ENCODE measurements around the gene OR10AD1. TPM values are rescaled to one million over a fixed set of nuclear protein-coding genes. Genes with fewer than 3 reads are reported as not detected.
A peak's percentile ranks its signal among the peaks of the same experiment; 100 is the strongest.

Gene OR10AD1
- polyA plus RNA-seq, 1 of the 3 experiments (the other 2 are of a cell fraction), result not detected

DNA sequence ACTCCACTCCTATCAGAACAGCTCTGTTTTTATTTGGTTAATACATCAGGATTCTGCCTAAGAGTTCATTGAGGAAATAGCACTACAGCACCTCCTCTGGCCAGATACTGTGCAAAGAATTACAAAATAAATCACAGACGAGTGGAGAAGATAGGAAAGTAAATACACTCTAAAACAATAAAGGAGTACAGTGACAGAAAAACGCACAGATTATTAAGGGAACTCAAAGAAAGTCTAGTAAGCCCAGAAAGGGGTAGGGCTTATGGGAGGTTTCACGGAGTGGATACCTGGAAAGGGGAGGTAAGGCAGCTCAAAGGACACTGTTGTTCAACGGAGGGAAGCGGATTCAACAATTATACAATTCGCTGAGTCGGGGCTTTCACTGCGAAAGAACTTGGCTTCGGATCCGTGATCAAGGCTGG, 5.5 kb downstream of the OR10AD1 start:
- no peaks in the 10 kb centered on the region for H3K27me3 ChIP-seq (ENCODE audit: insufficient read depth)

DNA sequence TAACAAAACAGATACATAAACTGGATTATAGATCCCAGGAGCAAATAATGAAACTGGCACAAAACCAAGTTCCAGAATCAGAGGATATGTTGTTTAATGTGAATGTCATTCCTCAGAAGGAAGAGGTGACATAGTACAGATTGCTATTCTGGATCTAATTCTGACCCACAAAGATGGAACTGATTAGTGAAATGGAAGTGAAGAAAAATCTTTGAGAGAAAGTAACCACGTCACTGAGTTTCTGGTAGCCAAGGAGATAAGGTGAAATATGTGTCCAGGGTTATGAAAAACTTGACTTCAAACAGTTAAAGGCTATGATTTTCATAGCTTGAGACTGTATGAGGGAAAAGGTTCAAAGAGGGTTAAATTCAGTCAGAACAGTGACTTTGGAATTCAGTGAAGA, 8.3 kb downstream of the OR10AD1 start:
- Histone ChIP-seq H3K9me2 (no peaks in the 10 kb centered on the region), H3K4me1 (ENCODE audit: control insufficient read depth in 1 of 2, insufficient read depth in 2 of 2, low read depth in 1 of 2, low read length in 1 of 2) (peaks cover 7 to 21% of the 10 kb centered on the region in 2 experiments), H3K27me3 (ENCODE audit: insufficient read depth) (no peaks in the 10 kb centered on the region), H3K4me2 (peak overlapping the region; percentile 59), H3K9me3 (no peaks in the 10 kb centered on the region), H3K79me2 (ENCODE audit: insufficient read depth) (no peaks in the 10 kb centered on the region), H4K20me1 (ENCODE audit: insufficient read depth) (no peaks in the 10 kb centered on the region), H3K27ac (ENCODE audit: low read depth in 2 of 2, low read length in 1 of 2) (peak overlapping the region; percentile 45 to 72), H3K9ac (peak overlapping the region; percentile 38; the same call in 1 of the 2 replicates), H3K36me3 (replicated peaks in 1 of 2; ENCODE audit: control insufficient read depth in 1 of 2, insufficient read depth in 2 of 2, low read length in 1 of 2) (no peaks in the 10 kb centered on the region), H2AFZ (ENCODE audit: low read depth) (peak overlapping the region; percentile 29), H3F3A (replicated peaks; ENCODE audit: insufficient read depth) (peaks cover 19% of the 10 kb centered on the region), H3K4me3 (ENCODE audit: low read depth in 2 of 2, low read length in 1 of 2) (peak overlapping the region in 1 of 2 experiments; percentile 40; a peak in 1 of 4 replicates)
- no peak for DNase-seq
- 3% methylated on average over 1 of the region's 1 CpG for WGBS (ENCODE audit: low lambda C conversion rate)
- ChIA-PET CTCF (interaction anchor here (0.8 to 2.1 kb wide), 5 partner anchors 12 to 245 kb away, joined by 3 to 6 read pairs (median 5); partner anchors contain the start of gene CCDC184), POLR2A (interaction anchor here (0.9 kb wide), 1 partner anchor 11 kb away, joined by 3 read pairs; the partner anchor contains the start of gene CCDC184)
- TF ChIP-seq, protein P1, sequence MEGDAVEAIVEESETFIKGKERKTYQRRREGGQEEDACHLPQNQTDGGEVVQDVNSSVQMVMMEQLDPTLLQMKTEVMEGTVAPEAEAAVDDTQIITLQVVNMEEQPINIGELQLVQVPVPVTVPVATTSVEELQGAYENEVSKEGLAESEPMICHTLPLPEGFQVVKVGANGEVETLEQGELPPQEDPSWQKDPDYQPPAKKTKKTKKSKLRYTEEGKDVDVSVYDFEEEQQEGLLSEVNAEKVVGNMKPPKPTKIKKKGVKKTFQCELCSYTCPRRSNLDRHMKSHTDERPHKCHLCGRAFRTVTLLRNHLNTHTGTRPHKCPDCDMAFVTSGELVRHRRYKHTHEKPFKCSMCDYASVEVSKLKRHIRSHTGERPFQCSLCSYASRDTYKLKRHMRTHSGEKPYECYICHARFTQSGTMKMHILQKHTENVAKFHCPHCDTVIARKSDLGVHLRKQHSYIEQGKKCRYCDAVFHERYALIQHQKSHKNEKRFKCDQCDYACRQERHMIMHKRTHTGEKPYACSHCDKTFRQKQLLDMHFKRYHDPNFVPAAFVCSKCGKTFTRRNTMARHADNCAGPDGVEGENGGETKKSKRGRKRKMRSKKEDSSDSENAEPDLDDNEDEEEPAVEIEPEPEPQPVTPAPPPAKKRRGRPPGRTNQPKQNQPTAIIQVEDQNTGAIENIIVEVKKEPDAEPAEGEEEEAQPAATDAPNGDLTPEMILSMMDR (IDR thresholded peaks at IDR 0.05), result no peak
- TF ChIP-seq TCF12 (IDR thresholded peaks at IDR 0.05) (peak; percentile 97), FOXM1 (IDR thresholded peaks at IDR 0.05; ENCODE audit: low read depth) (peak; percentile 41; the same call in 1 of the 2 replicates), POLR2AphosphoS5 (IDR thresholded peaks at IDR 0.05; ENCODE audit: low read depth, low read length) (peak; percentile 62; the same call in 1 of the 2 replicates), RFX5 (IDR thresholded peaks at IDR 0.05; ENCODE audit: low read length) (no peak), NRF1 (IDR thresholded peaks at IDR 0.05; ENCODE audit: low read depth, low read length) (no peak), RAD21 (IDR thresholded peaks at IDR 0.05; ENCODE audit: low read length) (no peak), RCOR1 (IDR thresholded peaks at IDR 0.05; ENCODE audit: low read length) (peak; percentile 27; the same call in 1 of the 2 replicates), TEAD4 (IDR thresholded peaks at IDR 0.05; ENCODE audit: borderline replicate concordance, insufficient read depth) (peak; percentile 66; the same call in 1 of the 2 replicates)
- TF ChIP-seq, protein P2, sequence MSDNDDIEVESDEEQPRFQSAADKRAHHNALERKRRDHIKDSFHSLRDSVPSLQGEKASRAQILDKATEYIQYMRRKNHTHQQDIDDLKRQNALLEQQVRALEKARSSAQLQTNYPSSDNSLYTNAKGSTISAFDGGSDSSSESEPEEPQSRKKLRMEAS (IDR thresholded peaks at IDR 0.05; ENCODE audit: low read depth), result 0 out of 2 replicates have a peak, but pooled peaks have one; percentile 29
- TF ChIP-seq, protein P3, sequence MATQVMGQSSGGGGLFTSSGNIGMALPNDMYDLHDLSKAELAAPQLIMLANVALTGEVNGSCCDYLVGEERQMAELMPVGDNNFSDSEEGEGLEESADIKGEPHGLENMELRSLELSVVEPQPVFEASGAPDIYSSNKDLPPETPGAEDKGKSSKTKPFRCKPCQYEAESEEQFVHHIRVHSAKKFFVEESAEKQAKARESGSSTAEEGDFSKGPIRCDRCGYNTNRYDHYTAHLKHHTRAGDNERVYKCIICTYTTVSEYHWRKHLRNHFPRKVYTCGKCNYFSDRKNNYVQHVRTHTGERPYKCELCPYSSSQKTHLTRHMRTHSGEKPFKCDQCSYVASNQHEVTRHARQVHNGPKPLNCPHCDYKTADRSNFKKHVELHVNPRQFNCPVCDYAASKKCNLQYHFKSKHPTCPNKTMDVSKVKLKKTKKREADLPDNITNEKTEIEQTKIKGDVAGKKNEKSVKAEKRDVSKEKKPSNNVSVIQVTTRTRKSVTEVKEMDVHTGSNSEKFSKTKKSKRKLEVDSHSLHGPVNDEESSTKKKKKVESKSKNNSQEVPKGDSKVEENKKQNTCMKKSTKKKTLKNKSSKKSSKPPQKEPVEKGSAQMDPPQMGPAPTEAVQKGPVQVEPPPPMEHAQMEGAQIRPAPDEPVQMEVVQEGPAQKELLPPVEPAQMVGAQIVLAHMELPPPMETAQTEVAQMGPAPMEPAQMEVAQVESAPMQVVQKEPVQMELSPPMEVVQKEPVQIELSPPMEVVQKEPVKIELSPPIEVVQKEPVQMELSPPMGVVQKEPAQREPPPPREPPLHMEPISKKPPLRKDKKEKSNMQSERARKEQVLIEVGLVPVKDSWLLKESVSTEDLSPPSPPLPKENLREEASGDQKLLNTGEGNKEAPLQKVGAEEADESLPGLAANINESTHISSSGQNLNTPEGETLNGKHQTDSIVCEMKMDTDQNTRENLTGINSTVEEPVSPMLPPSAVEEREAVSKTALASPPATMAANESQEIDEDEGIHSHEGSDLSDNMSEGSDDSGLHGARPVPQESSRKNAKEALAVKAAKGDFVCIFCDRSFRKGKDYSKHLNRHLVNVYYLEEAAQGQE (IDR thresholded peaks at IDR 0.05; ENCODE audit: low read depth, low read length), result no peak
- TF ChIP-seq, protein P4, sequence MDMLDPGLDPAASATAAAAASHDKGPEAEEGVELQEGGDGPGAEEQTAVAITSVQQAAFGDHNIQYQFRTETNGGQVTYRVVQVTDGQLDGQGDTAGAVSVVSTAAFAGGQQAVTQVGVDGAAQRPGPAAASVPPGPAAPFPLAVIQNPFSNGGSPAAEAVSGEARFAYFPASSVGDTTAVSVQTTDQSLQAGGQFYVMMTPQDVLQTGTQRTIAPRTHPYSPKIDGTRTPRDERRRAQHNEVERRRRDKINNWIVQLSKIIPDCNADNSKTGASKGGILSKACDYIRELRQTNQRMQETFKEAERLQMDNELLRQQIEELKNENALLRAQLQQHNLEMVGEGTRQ (IDR thresholded peaks at IDR 0.05; ENCODE audit: borderline replicate concordance, low read depth, low read length), result no peak
- TF ChIP-seq, protein P5, sequence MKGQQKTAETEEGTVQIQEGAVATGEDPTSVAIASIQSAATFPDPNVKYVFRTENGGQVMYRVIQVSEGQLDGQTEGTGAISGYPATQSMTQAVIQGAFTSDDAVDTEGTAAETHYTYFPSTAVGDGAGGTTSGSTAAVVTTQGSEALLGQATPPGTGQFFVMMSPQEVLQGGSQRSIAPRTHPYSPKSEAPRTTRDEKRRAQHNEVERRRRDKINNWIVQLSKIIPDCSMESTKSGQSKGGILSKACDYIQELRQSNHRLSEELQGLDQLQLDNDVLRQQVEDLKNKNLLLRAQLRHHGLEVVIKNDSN (IDR thresholded peaks at IDR 0.05; ENCODE audit: borderline replicate concordance, low read depth), result no peak

More for the DNA sequence above, 5.5 kb downstream of the OR10AD1 start:
- Histone ChIP-seq H2AFZ (ENCODE audit: low read depth) (peak overlapping the region; percentile 100), H3K4me2 (peak overlapping the region; percentile 81), H3F3A (replicated peaks; ENCODE audit: insufficient read depth) (peaks cover 19% of the 10 kb centered on the region), H3K9me2 (no peaks in the 10 kb centered on the region), H3K36me3 (replicated peaks in 1 of 2; ENCODE audit: control insufficient read depth in 1 of 2, insufficient read depth in 2 of 2, low read length in 1 of 2) (no peaks in the 10 kb centered on the region), H3K79me2 (ENCODE audit: insufficient read depth) (no peaks in the 10 kb centered on the region), H3K27ac (ENCODE audit: low read depth in 2 of 2, low read length in 1 of 2) (peak overlapping the region; percentile 64 to 95), H3K4me1 (ENCODE audit: control insufficient read depth in 1 of 2, insufficient read depth in 2 of 2, low read depth in 1 of 2, low read length in 1 of 2) (peaks cover 7 to 21% of the 10 kb centered on the region in 2 experiments), H3K9me3 (no peaks in the 10 kb centered on the region), H3K9ac (peak overlapping the region; percentile 81), H3K4me3 (ENCODE audit: low read depth in 2 of 2, low read length in 1 of 2) (peak overlapping the region; percentile 67 to 83), H4K20me1 (ENCODE audit: insufficient read depth) (no peaks in the 10 kb centered on the region)
- DNase-seq, result peak; percentile 41
- TF ChIP-seq RAD21 (IDR thresholded peaks at IDR 0.05; ENCODE audit: low read length), result peak; percentile 43; the same call in 1 of the 2 replicates
- TF ChIP-seq, protein P1 (IDR thresholded peaks at IDR 0.05), result peak; percentile 73
- no peak for TF ChIP-seq JUND (IDR thresholded peaks at IDR 0.05)
- TF ChIP-seq RXRA (IDR thresholded peaks at IDR 0.05; ENCODE audit: borderline replicate concordance, low read depth), result no peak
- ChIA-PET POLR2A (interaction anchor here (0.6 to 1.2 kb wide), 4 partner anchors 13 to 92 kb away, joined by 3 read pairs; partner anchors contain the start of genes CCDC184 and SENP1), CTCF (interaction anchor here (0.6 to 6.4 kb wide), 24 partner anchors 11 to 654 kb away, joined by 3 to 90 read pairs (median 4); partner anchors contain the start of genes ASB8 and CCDC184)
- WGBS (ENCODE audit: low lambda C conversion rate), result 1% methylated on average over 8 of the region's 10 CpGs

Measured in SK-N-SH (cell line).